GM21360 (cell line): ENCODE measurements around the gene PCDHGB2.
"Not testable (repeated sequence)": the region's sequence is repeated elsewhere in the genome, so short reads cannot be mapped to it uniquely, and the experiment has no call there.

Experiments
- ATAC-seq: cut with Tn5 transposase; IDR thresholded peaks from one replicate; pipeline ENCODE4 v1.9.1; 2021; ENCODE audit warnings: mild to moderate bottlenecking, moderate library complexity; ENCODE audit not compliant: unreplicated experiment

Gene PCDHGB2

GRCh38 chr5:141359790-141360426 lies at the start of gene PCDHGB2:
Gene PCDHGB2, plus strand, starts transcription at chr5:141359994. Its CDS starts 142 bp downstream, at chr5:141360136.
- peak; percentile 62 for ATAC-seq

- ATAC-seq, result no peak
Observed at GRCh38 chr5:141313711-141314110, 46.1 kb upstream of the PCDHGB2 start.

- not testable (repeated sequence) for ATAC-seq
Observed at GRCh38 chr5:141316963-141317362, 42.8 kb upstream of the PCDHGB2 start.

- ATAC-seq, result no peak
Observed at GRCh38 chr5:141319202-141319601, 40.6 kb upstream of the PCDHGB2 start.

GRCh38 chr5:141319699-141320098 lies 40.1 kb upstream of the PCDHGB2 start:
- ATAC-seq, result no peak

- peak; percentile 90 for ATAC-seq
Observed at GRCh38 chr5:141320225-141321169, 39.3 kb upstream of the PCDHGB2 start, which contains the start of gene TAF7. Gene TAF7, minus strand, starts transcription at chr5:141320784. Its CDS starts 740 bp downstream, at chr5:141320044.

- no peak for ATAC-seq
Observed at GRCh38 chr5:141322261-141322660, 37.5 kb upstream of the PCDHGB2 start.

GRCh38 chr5:141326088-141326854 lies 33.5 kb upstream of the PCDHGB2 start:
- peak; percentile 84 for ATAC-seq

- no peak for ATAC-seq
Observed at GRCh38 chr5:141328231-141328630, 31.6 kb upstream of the PCDHGB2 start.

- ATAC-seq, result peak; percentile 48
Observed at GRCh38 chr5:141330299-141331080, 29.3 kb upstream of the PCDHGB2 start, which contains the start of gene PCDHGA1. Gene PCDHGA1, plus strand, starts transcription at chr5:141330514.

GRCh38 chr5:141332571-141332970 lies 27.2 kb upstream of the PCDHGB2 start:
- not testable (repeated sequence) for ATAC-seq

GRCh38 chr5:141338538-141339306 lies 21.1 kb upstream of the PCDHGB2 start, which contains the start of gene PCDHGA2:
Gene PCDHGA2, plus strand, starts transcription at chr5:141338760.
- ATAC-seq, result peak; percentile 76

- not testable (repeated sequence) for ATAC-seq
Observed at GRCh38 chr5:141340781-141341354, 18.9 kb upstream of the PCDHGB2 start.

GRCh38 chr5:141342773-141343172 lies 17.0 kb upstream of the PCDHGB2 start:
- no peak for ATAC-seq

GRCh38 chr5:141343242-141343952 lies 16.4 kb upstream of the PCDHGB2 start, which contains the start of gene PCDHGA3:
Gene PCDHGA3, plus strand, starts transcription at chr5:141343829. Its CDS starts 205 bp downstream, at chr5:141344034.
- no peak for ATAC-seq

GRCh38 chr5:141343953-141344463 lies 15.8 kb upstream of the PCDHGB2 start:
- no peak for ATAC-seq

- no peak for ATAC-seq
Observed at GRCh38 chr5:141345327-141345726, 14.5 kb upstream of the PCDHGB2 start.

GRCh38 chr5:141346017-141346416 lies 13.8 kb upstream of the PCDHGB2 start:
- not testable (repeated sequence) for ATAC-seq
